Measurements from ENCODE around the gene UMAD1.

The UMAD1 gene

GRCh38 chr7:7761340-7761973 is 120.9 kb downstream of the UMAD1 start:
- H2BK5ac ChIP-seq (ENCODE audit: low read depth, low read length, poor library complexity), result no peak overlapping the region
- no peak overlapping the region for H3K23ac ChIP-seq (ENCODE audit: low read length)
- no peaks in the 10 kb centered on the region for H3K27me3 ChIP-seq (ENCODE audit: insufficient read depth, low read length)
- no peak overlapping the region for H4K8ac ChIP-seq (ENCODE audit: low read depth, low read length)
- no peak overlapping the region for H2AFZ ChIP-seq (ENCODE audit: insufficient read depth, low read length, poor library complexity)
- H3K14ac ChIP-seq (ENCODE audit: low read length), result no peak overlapping the region
- H2BK120ac ChIP-seq (ENCODE audit: insufficient read depth, low read length, poor library complexity), result peak overlapping the region; percentile 66
- H3K79me1 ChIP-seq (ENCODE audit: low read length), result peaks cover 6% of the 10 kb centered on the region
- peaks cover 4 to 5% of the 10 kb centered on the region in 2 experiments for H3K4me1 ChIP-seq (ENCODE audit: control insufficient read depth in 1 of 2, insufficient read depth in 2 of 2, low read length in 2 of 2)
- no peak overlapping the region for H3K4me3 ChIP-seq (ENCODE audit: low read depth, low read length)
- no peaks in the 10 kb centered on the region for H3K36me3 ChIP-seq (ENCODE audit: control insufficient read depth in 1 of 2, insufficient read depth in 2 of 2, low read length in 2 of 2)
- no peak overlapping the region for H4K91ac ChIP-seq (ENCODE audit: low read depth, low read length)
- H3K18ac ChIP-seq (ENCODE audit: low read length), result no peak overlapping the region
- H3K9ac ChIP-seq (ENCODE audit: low read length), result no peak overlapping the region
- no peaks in the 10 kb centered on the region for H3K9me3 ChIP-seq (ENCODE audit: insufficient read depth, low read depth, low read length)
- peak overlapping the region; percentile 96 for H2BK12ac ChIP-seq (ENCODE audit: low read length)
- WGBS (ENCODE audit: extremely low coverage, insufficient coverage, insufficient read length), result no CpG with 5 or more reads among the region's 5 CpGs
- peak in 1 of 2 donors; percentile 67 for DNase-seq
- peak overlapping the region; percentile 46 for H3K27ac ChIP-seq (ENCODE audit: low read depth, low read length)
- H3K79me2 ChIP-seq (ENCODE audit: control insufficient read depth, insufficient read depth, low read length, poor library complexity), result no peaks in the 10 kb centered on the region
- H4K12ac ChIP-seq (ENCODE audit: low read depth, low read length), result no peak overlapping the region
- H3K4ac ChIP-seq (ENCODE audit: low read depth, low read length), result no peak overlapping the region
- H3K4me2 ChIP-seq (ENCODE audit: low read length), result no peak overlapping the region
- no peak overlapping the region for H2AK5ac ChIP-seq (ENCODE audit: low read length)

DNA sequence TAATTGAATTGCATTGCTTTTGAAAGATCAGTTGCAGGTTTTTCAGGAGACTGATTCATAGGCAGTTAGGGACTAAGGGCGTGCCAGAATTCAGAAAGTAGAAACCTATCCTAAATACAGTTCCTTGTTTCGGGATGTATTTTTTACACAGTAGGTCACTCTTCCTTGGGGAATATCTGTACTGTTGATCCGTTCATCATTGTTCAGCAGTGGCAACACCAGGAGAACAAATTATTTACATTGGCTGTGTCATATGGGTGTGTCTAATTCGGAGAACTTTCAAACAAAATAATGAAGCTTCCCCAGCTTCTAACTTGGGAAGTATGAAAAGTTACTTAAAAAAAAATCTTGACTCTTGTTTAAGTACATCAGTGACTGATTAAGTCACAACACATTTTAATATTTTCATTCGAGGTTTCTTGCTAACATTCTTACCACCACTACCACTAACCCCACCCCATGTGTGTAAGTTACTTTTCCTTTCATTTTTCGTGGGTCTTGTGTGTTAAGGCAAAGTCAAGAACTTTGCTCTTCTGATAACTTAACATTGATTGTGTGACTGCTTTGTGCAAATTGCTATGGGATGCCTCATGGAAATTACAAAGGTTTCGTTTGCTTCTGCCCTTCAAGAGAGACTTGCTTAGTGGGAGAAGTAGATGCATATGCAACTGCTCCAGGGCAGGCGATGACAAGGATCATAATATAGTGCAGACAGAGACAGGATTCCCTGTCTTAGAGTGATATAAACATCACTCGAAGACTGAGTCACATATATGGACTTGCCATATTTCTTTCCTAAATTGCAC is 121.6 kb downstream of the UMAD1 start:
- no peak overlapping the region for H2BK120ac ChIP-seq (ENCODE audit: insufficient read depth, low read length, poor library complexity)

DNA sequence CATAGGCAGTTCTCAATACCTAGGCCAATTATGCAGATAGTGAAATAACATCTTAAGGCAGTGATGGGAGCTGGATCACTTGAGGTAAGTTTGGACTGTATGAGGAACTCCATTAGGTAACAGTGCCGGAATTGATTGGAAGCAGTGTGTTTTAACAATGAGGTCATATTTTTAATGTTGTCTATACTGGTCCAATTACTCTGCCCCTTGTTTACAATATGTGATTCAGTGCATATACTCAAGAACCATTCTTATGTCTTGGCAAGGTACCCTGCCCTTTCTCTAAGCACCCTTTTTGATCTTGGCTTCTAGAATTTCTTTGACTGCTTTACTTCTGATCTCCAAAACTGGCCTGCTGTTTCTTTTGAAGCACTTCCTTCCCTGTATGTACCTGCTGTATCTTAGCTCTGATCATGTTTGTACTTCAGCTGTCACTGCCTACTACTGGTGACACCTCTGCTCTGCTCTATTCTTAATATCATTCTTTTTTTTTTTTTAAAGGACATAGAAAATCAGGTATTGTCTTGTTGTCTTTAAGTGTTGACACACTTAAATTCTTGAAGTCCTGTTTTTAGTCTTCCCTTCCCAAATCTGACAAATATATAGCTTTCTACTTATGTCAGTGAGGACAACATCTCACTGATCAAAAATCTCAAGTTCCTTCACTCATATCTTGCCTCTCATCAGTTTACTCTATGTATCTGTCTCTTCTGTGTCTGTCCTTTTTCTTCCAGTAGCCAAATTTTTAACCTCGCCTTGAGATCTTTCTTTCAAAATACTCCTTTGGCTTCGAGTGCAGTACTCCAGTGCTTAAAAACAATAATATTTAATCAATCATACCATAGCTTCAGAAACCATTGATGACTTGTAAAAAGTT is 124.2 kb downstream of the UMAD1 start:
- Histone ChIP-seq H3K23ac (ENCODE audit: low read length) (no peak overlapping the region), H2BK5ac (ENCODE audit: low read depth, low read length, poor library complexity) (no peak overlapping the region), H2BK12ac (ENCODE audit: low read length) (no peak overlapping the region), H3K79me1 (ENCODE audit: low read length) (peaks cover 2% of the 10 kb centered on the region), H3K9me3 (ENCODE audit: insufficient read depth, low read depth, low read length) (no peaks in the 10 kb centered on the region), H3K9ac (ENCODE audit: low read length) (no peak overlapping the region), H3K36me3 (ENCODE audit: control insufficient read depth in 1 of 2, insufficient read depth in 2 of 2, low read length in 2 of 2) (no peaks in the 10 kb centered on the region), H4K91ac (ENCODE audit: low read depth, low read length) (no peak overlapping the region), H3K4me3 (ENCODE audit: low read depth, low read length) (no peak overlapping the region), H4K12ac (ENCODE audit: low read depth, low read length) (no peak overlapping the region), H3K27ac (ENCODE audit: low read depth, low read length) (no peak overlapping the region), H2AK5ac (ENCODE audit: low read length) (no peak overlapping the region), H3K14ac (ENCODE audit: low read length) (no peak overlapping the region), H2BK120ac (ENCODE audit: insufficient read depth, low read length, poor library complexity) (no peak overlapping the region), H3K4me2 (ENCODE audit: low read length) (no peak overlapping the region), H3K4me1 (ENCODE audit: control insufficient read depth in 1 of 2, insufficient read depth in 2 of 2, low read length in 2 of 2) (peaks cover 0 to 2% of the 10 kb centered on the region in 2 experiments), H4K8ac (ENCODE audit: low read depth, low read length) (no peak overlapping the region), H3K27me3 (ENCODE audit: insufficient read depth, low read length) (no peaks in the 10 kb centered on the region), H2AFZ (ENCODE audit: insufficient read depth, low read length, poor library complexity) (no peak overlapping the region), H3K18ac (ENCODE audit: low read length) (no peak overlapping the region), H3K79me2 (ENCODE audit: control insufficient read depth, insufficient read depth, low read length, poor library complexity) (no peaks in the 10 kb centered on the region), H3K4ac (ENCODE audit: low read depth, low read length) (no peak overlapping the region)
- no CpG with 5 or more reads among the region's 3 CpGs for WGBS (ENCODE audit: extremely low coverage, insufficient coverage, insufficient read length)
- no peak for DNase-seq

More for the DNA sequence above, 121.6 kb downstream of the UMAD1 start:
- WGBS (ENCODE audit: extremely low coverage, insufficient coverage, insufficient read length), result no CpG with 5 or more reads among the region's 9 CpGs
- Histone ChIP-seq H3K4ac (ENCODE audit: low read depth, low read length) (no peak overlapping the region), H3K36me3 (ENCODE audit: control insufficient read depth in 1 of 2, insufficient read depth in 2 of 2, low read length in 2 of 2) (no peaks in the 10 kb centered on the region), H3K9me3 (ENCODE audit: insufficient read depth, low read depth, low read length) (no peaks in the 10 kb centered on the region), H4K12ac (ENCODE audit: low read depth, low read length) (no peak overlapping the region), H3K79me2 (ENCODE audit: control insufficient read depth, insufficient read depth, low read length, poor library complexity) (no peaks in the 10 kb centered on the region), H2AFZ (ENCODE audit: insufficient read depth, low read length, poor library complexity) (no peak overlapping the region), H3K9ac (ENCODE audit: low read length) (no peak overlapping the region), H3K23ac (ENCODE audit: low read length) (no peak overlapping the region), H3K18ac (ENCODE audit: low read length) (no peak overlapping the region), H3K4me3 (ENCODE audit: low read depth, low read length) (no peak overlapping the region), H3K14ac (ENCODE audit: low read length) (no peak overlapping the region), H2BK5ac (ENCODE audit: low read depth, low read length, poor library complexity) (no peak overlapping the region), H3K4me1 (ENCODE audit: control insufficient read depth in 1 of 2, insufficient read depth in 2 of 2, low read length in 2 of 2) (peaks cover 2 to 4% of the 10 kb centered on the region in 2 experiments), H3K79me1 (ENCODE audit: low read length) (peaks cover 4% of the 10 kb centered on the region), H3K4me2 (ENCODE audit: low read length) (no peak overlapping the region), H2AK5ac (ENCODE audit: low read length) (no peak overlapping the region), H4K91ac (ENCODE audit: low read depth, low read length) (no peak overlapping the region), H2BK12ac (ENCODE audit: low read length) (no peak overlapping the region), H4K8ac (ENCODE audit: low read depth, low read length) (no peak overlapping the region), H3K27me3 (ENCODE audit: insufficient read depth, low read length) (no peaks in the 10 kb centered on the region), H3K27ac (ENCODE audit: low read depth, low read length) (peak overlapping the region; percentile 46)
- DNase-seq, result peak in 1 of 2 donors; percentile 12

DNA sequence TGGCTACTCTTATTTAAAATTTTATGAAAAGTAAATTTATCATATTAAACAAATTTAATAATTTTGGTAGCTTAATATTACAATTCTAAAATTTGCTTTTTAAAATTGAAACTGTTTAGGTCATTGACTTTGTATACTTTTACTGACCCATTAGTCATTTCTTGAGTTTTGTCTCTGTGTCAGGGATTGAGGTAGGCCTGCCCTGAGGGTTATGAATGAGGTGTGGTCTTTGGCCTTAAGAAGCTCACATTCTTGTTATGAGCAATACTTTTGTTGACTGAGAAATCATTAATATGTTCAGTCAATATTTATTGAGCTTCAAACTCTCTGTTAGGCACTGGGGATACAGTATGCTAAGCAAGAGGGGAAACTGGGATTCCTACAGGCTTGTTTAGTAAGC is 124.9 kb downstream of the UMAD1 start:
- Histone ChIP-seq H3K27me3 (ENCODE audit: insufficient read depth, low read length) (no peaks in the 10 kb centered on the region), H3K4me1 (ENCODE audit: control insufficient read depth in 1 of 2, insufficient read depth in 2 of 2, low read length in 2 of 2) (peaks cover 0 to 2% of the 10 kb centered on the region in 2 experiments), H4K8ac (ENCODE audit: low read depth, low read length) (no peak overlapping the region), H2AK5ac (ENCODE audit: low read length) (no peak overlapping the region), H2BK5ac (ENCODE audit: low read depth, low read length, poor library complexity) (no peak overlapping the region), H3K36me3 (ENCODE audit: control insufficient read depth in 1 of 2, insufficient read depth in 2 of 2, low read length in 2 of 2) (no peaks in the 10 kb centered on the region), H3K79me1 (ENCODE audit: low read length) (peaks cover 4% of the 10 kb centered on the region), H3K9me3 (ENCODE audit: insufficient read depth, low read depth, low read length) (no peaks in the 10 kb centered on the region), H2BK120ac (ENCODE audit: insufficient read depth, low read length, poor library complexity) (no peak overlapping the region), H3K79me2 (ENCODE audit: control insufficient read depth, insufficient read depth, low read length, poor library complexity) (no peaks in the 10 kb centered on the region), H3K18ac (ENCODE audit: low read length) (no peak overlapping the region), H3K4ac (ENCODE audit: low read depth, low read length) (no peak overlapping the region), H3K27ac (ENCODE audit: low read depth, low read length) (no peak overlapping the region), H3K9ac (ENCODE audit: low read length) (no peak overlapping the region), H3K4me2 (ENCODE audit: low read length) (no peak overlapping the region), H3K23ac (ENCODE audit: low read length) (no peak overlapping the region), H3K14ac (ENCODE audit: low read length) (no peak overlapping the region), H4K12ac (ENCODE audit: low read depth, low read length) (no peak overlapping the region), H2BK12ac (ENCODE audit: low read length) (no peak overlapping the region), H2AFZ (ENCODE audit: insufficient read depth, low read length, poor library complexity) (no peak overlapping the region), H3K4me3 (ENCODE audit: low read depth, low read length) (no peak overlapping the region), H4K91ac (ENCODE audit: low read depth, low read length) (no peak overlapping the region)
- DNase-seq, result no peak

All from trophoblast cell (in vitro differentiated cells and primary cell).